ENCODE measurements around the gene FYB1.

Gene FYB1

DNA sequence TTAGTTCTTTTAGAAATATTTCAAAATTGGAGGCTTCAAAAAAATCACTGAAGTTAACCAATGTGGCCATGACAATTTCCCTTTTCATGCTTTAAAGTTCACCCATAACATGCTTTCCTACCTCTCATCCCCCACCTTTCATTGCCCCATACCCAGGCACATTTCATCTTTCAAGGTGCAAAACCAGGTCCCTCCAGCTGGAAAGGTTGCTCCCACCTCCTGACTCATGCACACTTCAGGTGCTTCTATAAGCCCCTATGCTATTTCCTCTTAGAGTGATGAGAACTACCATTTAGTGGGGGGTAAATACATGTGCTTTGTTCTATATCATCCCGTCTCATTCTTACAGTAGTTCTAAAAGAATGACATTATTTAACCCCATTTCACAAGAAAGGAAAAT is 15.4 kb downstream of the FYB1 start:
- no peak for DNase-seq

DNA sequence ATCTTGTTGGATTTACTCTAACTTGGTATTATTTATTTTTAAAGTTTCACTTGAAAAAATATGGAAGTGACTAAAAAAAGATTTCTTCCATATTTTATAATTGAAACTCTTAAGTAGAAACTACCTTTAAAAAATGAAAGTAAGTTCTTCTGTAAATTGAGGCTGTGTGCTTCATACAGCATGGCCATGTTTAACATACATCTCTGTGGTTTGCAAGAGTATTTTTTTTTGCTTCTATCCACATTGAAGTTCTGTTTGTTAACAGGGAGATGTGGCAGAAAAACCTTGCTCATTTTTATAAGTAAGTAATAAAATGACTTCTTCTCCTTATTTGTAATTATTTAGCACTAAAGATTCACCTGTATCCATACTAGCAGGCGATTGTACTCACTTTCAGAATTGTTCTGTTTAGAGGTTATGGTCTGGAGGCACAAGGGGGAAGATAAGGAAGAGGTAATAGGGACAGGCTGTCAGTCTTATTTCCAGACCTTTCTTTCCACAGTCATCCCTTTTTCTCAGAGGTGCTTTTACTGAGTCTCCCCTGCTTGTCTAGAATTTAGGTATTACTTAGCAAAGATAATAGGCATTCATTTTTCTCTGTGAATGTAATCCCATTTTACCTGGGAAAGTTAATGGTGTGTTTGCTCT is 16.0 kb downstream of the FYB1 start:
- DNase-seq = no peak

DNA sequence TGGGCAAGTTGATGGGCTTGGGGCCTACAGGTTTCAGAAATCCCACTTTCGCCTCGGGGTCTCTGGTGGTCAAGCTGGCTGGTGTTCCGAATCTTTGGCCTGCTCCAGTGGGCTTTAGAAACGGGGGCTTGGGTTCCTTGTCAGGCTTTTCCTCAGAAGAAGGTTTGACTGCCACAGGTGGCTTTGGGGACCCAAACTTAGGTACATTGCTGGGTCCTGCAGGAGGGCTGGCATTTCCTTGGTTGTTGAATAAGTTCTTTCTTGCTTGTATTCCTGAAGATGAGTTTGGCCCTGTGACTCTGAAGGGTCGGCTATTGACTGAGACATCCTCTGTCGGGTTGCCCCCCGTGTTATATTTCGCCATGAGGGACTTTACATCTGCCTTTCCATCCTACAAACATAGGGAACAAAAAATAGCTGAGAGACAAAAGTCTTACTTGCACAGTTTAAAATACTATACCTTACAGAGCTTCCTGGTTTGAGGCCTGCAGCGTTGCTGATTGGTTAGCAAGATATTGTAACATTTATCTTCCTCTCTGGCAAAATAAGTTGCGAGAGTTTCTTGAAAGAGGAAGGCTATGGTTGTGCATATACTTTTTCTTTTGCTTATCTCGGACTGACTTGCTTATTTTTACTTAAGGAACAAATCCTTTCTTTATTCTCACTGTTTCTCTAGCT is 16.6 kb downstream of the FYB1 start:
- no peak for DNase-seq

DNA sequence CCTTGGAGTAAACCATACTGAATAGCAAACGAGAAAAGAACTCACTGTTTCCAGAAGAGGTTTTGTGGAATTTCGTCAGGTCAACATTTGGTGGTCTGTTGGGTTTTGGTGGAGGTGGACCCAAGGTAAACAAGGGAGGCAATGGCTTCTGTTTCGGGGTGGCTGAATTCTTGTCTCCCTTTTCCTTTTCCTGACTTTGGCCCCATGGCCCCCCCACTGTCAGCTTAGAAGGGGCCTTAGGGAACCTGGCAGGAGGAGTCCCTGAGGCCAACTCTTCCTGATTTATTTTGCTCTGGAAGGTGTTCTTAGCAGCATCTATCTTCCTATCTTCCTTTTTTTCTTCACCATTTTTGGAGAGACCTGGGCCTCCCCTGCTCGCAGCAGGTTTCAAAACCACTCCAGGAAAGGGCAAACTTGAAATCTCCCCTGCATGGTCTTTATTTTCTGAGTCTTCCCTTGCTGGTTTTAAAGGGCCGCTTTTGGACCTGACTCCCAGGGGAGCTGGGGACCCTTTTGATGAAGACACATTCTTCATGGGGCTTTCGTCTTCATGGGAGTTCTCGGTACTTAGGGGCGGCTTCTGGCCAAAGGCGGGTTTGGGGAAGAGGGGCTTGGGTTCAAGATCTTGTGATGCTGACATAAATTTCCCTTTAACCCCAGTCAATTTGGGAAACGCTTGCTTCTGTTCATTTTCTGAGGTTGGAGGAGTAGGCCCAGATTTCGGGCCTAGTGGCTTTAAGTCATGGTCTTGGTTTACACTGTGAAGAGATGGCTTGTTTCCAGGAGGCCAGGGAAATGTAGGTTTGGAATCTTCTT is 17.4 kb downstream of the FYB1 start:
- no peak for DNase-seq

DNA sequence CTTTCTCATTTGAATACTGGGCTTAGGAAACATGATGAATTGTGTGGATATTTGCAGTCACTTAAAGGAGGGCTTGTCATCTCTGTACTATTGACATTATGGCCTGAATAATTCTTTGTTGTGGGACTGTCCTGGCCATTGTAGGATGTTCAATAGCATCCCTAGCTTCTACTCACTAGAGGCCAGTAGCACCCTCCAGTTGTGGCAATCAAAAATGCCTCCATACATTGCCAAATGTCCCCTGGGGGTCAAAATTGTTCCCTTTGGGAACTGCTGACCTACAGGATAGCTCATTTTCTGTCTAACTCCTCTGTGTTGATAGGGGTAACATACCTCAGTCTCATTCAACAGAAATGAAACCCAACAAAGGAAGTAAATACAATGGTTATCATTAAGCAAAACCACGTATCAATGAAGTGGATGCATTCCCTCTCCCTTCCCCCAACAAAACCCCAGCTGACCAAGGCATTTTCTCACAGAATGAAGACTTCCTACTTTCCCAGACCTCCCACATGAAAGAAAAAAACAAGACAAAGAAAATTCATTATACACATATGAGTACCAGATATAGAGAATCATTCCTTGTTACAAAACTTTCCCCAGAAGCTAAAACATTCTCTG is 18.1 kb downstream of the FYB1 start:
- no peak for DNase-seq

DNA sequence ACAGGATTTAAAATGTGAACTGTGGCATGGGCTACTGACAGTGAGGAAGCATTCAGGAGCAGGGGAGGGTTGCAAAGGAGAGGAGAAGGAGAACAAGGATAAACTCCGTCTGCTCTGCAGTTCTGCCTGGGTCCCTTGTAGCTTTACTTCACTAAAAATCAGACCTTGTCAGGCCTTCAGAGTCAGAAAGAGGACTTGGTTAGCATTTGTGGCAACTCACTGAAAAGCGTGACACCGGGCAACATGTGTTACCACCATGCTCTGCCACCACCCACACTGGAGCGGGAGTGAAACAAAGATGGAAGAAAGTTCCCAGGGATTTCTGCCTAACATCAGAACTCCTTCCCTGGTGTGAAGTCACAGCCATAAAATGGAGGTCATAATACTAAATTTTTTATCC is 19.3 kb downstream of the FYB1 start:
- no peak for DNase-seq

DNA sequence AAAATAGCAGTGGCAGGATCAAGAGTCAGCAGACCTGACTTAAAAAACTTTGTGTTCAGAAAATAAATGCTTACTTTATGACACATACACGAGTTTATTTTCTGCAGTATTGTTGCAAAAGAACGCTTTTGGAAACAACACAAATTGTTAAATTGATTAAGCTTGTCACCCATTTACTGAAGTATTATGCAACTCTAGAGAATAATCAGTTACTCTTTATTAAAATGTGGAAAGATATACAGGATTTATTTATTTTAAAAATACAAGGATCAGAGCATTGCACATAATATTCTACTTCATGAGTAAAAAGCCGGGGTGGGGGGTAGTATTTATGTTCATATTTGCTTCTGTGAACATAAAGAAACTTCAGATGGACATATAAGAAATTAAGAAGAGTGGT is 20.0 kb downstream of the FYB1 start:
- no peak for DNase-seq

DNA sequence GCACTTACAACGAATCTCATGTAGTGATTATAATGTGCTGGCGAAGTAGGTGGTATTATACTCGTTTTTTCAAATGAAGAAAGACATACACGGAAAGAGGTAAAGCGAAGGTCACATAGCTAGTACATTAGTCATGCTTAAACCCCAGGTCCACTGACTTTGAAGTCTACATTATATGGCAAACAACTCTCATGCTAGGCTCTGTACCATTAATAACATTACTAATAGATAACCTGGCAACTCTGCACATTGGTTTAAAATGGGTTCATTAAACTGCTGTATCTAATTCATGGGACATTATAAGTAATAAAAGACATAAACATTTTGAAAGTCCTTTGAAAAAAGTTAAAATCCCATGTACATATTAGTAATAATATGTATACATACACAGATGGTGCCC is 21.2 kb downstream of the FYB1 start:
- no peak for DNase-seq

DNA sequence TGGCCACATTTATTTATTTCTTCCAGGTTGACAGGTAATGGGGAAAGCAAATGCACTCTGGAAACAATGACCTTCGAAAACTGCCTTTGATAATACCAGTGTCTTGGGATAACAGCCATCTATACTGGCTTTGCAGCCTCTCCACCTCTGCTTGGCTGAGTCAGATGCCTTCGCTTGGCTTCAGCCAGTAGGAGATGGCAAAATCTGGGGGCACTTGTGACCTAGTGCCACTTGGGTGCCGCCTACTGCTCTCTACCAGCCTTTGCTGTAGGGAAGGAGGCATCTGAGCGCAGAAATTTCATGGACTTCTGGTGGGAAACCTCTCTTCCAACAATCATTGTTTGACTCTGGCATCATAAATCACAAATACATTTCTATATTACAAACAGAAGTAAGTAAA is 21.8 kb downstream of the FYB1 start:
- peak; percentile 45 for DNase-seq

DNA sequence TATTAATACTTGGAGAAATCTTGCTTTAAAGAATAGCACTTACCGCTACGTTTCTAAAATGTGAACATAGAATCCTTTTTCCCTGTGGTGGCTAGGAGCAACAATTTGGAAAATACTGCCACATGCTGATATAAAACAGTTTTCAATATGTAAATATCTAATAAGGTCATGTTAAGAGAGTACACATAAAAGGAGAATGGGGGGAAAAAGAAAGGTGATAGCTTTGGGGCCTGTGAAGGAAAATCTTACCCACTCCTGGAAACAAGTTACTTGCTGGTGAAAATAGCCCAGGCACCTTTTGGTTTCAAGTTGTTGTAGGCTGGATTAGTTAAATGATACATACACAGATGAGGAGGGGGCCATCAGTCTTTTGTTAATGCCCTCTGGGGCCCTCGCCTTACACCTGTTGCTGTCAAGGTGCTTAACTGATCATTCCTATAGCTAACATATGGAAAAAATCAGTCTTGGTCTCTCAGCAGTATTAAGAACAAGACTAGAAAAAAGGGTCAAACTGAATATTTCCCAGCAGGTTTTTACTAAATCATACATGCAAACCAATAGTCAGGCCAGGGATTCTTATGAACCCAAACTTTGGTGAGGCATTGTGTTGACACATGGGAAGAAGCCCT is 24.1 kb downstream of the FYB1 start:
- no peak for DNase-seq

DNA sequence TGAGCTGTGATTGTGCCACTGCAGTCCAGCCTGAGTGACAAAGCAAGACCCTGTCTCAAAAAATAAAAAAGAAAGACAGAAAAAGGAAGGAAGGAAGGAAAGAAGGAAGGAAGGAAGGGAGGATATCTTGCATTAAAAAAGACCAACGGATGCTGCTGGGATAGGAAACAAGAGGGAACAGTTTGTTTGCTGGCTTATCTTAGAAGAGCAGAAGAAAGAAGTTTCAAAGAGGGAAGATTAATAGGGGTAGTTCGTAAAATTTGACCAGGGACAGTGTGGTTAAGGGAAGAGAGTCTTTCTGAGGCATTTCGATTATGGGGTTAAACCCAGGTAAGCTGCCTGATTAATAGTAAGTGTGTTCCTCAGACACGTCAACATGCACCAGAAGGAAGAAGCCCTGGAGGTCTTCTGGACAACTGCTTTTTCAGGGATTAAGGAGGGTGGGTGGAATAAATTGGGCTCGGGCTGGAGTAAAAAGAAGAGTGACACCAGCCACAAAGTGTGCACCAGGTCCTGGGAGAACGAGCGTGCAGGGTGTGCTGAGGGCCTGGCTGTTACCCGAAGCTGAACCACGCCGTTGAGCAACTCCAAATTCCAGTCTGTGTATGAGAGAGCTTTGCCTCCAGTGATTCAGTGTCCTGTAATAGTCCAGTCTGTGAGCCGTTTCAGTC is 24.8 kb downstream of the FYB1 start:
- no peak for DNase-seq

DNA sequence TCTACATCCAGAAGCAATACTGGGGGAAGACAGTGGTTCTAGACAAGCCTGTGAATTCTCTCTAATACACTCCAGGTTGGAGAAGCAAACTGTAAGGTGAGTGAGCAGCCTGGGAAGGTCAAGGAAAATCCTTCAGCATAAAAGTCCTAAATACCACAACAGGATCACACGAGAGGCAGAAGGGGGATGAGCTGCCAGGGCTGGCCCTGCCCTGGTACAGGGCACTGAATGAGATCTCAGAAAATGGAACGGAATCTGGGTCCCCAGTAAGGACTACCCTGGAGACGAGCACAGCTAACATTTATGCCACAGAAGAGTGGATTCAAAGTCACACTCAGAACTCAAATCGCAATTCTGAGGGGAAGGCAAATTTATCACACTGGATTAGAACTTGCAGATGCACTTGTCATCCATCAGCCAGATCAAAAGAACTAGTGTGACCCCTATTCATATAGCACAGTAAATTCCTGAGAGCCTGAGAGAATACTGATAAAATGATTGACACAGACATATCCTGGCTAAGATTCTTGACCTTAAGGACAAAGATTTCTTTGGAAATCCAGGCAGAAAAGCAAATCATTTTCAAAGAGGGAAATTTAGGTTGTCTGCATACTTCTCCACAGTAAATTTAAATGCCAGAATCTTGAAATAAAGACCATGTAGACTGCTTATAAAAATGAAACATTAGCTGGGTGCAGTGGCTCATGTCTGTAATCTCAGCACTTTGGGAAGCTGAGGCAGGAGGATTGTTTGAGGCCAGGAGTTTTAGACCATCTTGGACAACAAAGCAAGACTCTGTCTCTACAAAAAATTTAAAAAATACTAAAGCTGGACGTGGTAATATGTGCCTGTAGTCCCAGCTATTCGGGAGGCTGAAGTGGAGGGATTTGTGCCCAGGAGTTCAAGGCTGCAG is 25.6 kb downstream of the FYB1 start:
- no peak for DNase-seq

DNA sequence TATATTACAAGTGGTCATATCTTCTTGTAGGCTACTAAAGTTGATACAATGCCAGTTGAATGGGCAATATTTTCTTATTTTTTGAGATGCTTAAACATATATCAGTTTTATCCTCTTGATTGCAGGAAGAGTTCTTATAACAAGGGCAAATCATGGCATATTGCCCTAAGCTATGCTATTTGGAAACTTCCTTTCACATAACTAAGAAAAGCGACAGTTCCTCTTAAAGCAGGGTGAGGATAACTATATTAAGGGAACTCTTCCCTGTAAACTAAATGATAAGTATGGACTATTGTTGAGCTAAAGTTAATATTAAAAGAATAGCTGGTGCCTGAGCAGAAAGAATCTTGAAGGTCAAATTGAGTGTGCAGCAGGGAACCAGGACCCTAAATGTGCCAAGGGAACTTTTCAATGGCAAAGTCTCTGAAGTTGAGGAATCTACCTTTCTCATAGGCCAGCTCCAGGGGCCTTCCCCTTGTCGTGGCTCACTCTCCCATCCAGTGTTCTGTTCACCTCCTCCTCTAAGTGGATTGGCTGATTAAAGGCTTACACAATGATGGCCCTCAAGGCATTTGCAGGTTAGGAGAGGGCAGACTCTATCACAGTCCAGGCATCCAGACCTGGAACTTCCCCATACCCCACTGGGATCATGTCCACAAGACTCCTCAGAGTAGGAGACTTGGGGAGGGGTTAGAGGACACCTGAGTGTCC is 26.8 kb downstream of the FYB1 start:
- DNase-seq = no peak

DNA sequence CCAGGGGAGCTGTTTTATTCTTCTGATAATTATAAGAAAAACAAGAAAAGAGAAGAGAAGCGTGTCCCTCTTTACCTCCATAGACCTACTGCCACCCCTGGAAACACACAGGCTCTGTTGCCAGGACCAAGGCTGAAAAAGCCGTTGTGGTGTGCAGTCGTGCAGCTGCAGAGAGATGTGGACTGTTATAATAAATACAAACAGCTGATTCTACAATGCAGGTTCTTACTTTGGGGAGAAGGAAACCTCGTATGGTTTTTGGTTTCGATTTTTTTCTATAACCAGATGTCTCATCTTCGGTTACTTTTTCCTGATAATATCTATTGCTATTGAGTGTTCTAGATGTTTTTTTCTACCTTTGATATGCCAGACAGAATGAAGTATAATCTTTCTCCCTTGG is 28.1 kb downstream of the FYB1 start:
- no peak for DNase-seq

DNA sequence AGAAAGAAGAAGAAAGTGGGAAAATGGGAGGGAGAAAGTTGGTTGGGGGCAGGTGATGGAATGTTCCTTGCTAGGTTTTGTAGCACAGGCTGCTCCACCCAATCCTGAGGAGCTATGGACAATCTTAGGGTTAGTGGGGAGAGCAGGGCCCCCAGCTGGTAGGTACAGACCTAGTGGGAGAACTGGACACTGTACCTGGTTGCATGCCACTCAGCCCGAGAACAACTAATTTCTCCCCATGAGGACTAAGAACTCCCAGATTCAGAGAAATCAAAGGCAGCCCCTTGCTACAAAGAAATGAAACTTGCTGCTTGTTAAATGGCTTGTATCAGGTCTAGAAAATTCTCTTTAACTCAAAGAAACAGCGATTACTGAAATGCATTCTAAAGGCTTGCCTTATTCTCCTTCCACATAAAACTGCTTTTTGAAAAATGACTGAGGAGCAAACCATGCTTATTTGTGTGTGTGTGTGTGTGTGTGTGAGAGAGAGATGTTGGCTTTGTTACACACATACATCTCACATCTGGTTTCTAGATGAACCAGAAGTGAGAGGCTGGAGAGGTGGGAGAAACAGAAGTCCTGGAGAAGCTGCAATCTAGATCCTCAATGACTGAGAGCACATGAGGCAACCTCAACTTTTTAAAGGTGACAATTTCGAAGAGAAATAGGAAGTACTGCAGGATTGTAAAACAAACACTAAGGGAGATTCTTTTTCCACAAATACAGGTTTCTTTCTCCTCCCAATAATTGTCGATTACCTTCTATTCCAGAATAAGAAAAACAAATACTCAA is 28.9 kb downstream of the FYB1 start:
- DNase-seq = no peak

DNA sequence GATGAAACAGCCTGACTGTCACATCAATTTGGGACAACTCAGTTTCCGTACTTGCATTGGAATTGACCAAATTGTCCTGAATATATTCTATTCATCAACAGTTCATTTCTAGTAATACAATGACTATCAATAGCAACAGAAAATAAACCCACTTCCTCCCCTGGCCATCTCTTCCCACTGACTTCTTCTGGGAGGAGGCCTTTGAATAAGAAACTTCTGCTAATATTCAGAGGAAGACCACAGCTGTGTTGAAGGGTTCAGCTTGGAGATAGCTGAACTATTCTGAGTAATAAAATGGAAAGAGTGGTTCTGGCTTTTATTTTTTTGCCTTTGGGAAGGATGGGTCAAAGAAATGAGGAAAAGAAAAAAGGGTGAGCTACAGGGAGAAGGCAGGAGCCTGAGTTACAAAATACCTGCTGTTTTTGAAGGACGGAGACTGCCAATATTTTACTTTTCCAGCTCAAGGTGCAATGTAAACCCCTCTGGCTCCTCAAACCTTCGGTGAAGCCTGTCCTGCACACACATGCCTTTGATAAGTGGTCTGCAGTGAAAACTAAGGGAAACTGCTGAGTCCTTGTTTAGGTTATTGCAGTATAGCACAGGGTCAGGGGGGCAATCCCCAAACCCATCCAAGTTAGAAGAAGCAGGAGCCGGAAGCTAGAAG is 29.9 kb downstream of the FYB1 start:
- no peak for DNase-seq

DNA sequence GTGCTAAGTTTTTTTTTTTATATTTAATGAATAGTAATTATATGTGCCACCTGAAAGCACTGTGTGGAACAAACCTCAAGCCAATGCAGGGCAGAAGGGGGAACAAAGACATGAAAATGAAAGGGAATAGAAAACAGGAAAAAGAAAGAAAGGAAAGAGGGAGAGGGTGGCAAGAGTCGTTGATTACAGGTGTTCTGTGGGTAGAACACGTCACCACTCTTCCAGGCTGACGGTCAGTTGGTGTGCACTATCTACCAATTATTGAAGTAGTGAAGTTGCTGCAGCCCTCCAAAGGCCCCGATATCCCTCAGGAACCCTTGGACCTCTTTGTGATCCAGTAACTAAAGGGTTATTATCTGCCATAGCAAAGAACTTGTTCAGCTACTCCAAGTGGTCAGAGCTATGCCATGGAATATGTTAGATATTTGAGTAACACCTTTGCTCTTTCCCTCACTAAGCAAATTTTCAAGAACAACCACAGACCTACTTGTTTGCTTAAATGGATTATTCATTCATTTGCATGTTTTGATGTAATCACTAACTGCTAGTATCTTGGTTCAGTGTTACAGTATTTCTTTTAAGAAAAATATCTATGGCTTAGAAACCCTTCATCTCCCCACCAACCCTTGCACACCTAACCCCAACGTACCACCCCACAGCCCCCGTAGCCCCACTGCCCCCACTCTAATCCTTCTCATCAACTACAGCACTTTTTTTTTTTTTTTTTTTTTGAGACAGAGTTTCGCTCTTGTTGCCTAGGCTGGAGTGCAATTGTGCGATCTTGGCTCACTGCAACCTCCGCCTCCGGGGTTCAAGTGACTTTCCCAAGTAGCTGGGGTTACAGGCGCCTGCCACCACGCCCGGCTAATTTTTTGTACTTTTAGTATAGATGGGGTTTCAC is 31.3 kb downstream of the FYB1 start:
- no peak for DNase-seq
